ENCODE data around the gene CIP2A. TPM values are rescaled to one million over a fixed set of nuclear protein-coding genes. Genes with fewer than 3 reads are reported as not detected.
A peak's percentile ranks its signal among the peaks of the same experiment; 100 is the strongest.

Gene CIP2A
- total RNA-seq, 2 experiments from 2014 or later: 42.5 to 44.9 TPM

DNA sequence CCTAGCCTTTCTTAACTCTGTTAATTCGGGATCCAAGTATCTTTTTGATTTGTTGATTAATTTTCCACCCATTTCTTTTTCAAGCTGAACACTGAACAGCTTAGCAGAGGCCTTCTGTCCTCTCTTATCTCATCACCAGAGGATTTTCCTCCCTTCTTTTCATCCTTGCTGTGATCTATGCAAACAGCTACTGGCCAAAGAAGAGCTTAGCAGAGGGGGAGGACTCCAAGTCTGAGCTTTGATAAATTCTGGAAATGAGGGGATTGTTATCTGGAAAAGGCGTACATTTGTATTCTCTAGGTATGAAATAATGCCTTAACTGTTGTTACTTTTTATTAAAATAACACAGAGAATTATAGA, 13.7 kb upstream of the CIP2A start:
- POLR2A ChIA-PET: interaction anchor here (1.2 to 6.5 kb wide), 2 partner anchors 14 to 25 kb away, joined by 3 to 57 read pairs; partner anchors contain the start of genes CIP2A and DZIP3
- Mint-ChIP-seq H3K36me3 (ENCODE audit: low read depth) (peaks cover 23% of the 10 kb centered on the region), H3K9me3 (peaks cover 9% of the 10 kb centered on the region), H3K27me3 (no peaks in the 10 kb centered on the region), H3K4me1 (ENCODE audit: low read depth) (peaks cover 69% of the 10 kb centered on the region), H3K4me3 (peak overlapping the region; percentile 66), H3K27ac (peak overlapping the region; percentile 90)
- CTCF ChIA-PET: interaction anchor here (1.0 to 3.4 kb wide), 8 partner anchors 9 to 421 kb away, joined by 3 to 21 read pairs (median 4); partner anchors contain the start of genes CIP2A and DZIP3
- intact Hi-C loops (cut with micrococcal nuclease): no loop called here
- DNase-seq (no peak), ATAC-seq (peak; percentile 18)
- TF ChIP-seq, protein P1, sequence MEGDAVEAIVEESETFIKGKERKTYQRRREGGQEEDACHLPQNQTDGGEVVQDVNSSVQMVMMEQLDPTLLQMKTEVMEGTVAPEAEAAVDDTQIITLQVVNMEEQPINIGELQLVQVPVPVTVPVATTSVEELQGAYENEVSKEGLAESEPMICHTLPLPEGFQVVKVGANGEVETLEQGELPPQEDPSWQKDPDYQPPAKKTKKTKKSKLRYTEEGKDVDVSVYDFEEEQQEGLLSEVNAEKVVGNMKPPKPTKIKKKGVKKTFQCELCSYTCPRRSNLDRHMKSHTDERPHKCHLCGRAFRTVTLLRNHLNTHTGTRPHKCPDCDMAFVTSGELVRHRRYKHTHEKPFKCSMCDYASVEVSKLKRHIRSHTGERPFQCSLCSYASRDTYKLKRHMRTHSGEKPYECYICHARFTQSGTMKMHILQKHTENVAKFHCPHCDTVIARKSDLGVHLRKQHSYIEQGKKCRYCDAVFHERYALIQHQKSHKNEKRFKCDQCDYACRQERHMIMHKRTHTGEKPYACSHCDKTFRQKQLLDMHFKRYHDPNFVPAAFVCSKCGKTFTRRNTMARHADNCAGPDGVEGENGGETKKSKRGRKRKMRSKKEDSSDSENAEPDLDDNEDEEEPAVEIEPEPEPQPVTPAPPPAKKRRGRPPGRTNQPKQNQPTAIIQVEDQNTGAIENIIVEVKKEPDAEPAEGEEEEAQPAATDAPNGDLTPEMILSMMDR (IDR thresholded peaks at IDR 0.05): no peak

DNA sequence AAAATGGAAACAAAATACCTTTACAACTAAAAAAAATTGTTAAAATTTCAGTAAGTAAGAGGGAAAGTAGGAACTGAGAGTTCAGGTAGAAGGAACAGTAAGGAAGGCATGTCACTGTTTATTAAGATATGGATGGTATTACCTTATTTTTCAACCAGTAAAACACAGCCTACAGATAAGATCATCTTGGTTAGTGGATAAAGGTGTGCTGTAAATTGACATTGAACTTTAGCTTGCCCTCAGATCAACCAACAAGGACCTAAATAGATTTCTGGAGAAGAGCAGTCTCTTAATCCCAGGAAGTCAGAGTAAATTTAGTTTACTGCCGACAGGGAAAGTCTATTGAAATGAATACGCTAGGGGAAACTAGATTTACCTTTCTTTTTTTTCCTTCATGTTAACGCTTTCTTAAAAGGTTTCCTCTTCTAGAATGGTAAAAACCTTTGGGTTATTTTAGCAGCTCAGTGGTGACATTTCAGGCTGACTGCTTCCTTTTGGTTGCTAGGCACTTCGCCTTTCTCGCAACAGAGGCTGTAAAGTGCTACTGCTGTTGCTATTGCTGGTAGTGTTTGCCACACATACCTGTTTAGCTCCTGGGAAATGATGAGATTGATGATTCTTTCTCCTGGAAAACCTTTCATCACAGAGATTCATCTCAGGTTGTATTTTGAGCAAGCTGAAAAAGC, 13.2 kb upstream of the CIP2A start:
- Mint-ChIP-seq H3K9me3 (peaks cover 9% of the 10 kb centered on the region), H3K36me3 (ENCODE audit: low read depth) (peaks cover 22% of the 10 kb centered on the region), H3K4me3 (peak overlapping the region; percentile 66), H3K27me3 (no peaks in the 10 kb centered on the region), H3K27ac (peak overlapping the region; percentile 90), H3K4me1 (ENCODE audit: low read depth) (peaks cover 69% of the 10 kb centered on the region)
- ChIA-PET CTCF (interaction anchor here (1.0 to 3.4 kb wide), 7 partner anchors 8 to 422 kb away, joined by 4 to 21 read pairs (median 4); partner anchors contain the start of genes CIP2A and DZIP3), POLR2A (interaction anchor here (1.2 to 6.5 kb wide), 2 partner anchors 13 to 25 kb away, joined by 3 to 57 read pairs; partner anchors contain the start of genes CIP2A and DZIP3)
- ATAC-seq: peak; percentile 79
- intact Hi-C loops (cut with micrococcal nuclease): no loop called here
- DNase-seq: peak; percentile 54
- TF ChIP-seq, protein P1 (IDR thresholded peaks at IDR 0.05): no peak

DNA sequence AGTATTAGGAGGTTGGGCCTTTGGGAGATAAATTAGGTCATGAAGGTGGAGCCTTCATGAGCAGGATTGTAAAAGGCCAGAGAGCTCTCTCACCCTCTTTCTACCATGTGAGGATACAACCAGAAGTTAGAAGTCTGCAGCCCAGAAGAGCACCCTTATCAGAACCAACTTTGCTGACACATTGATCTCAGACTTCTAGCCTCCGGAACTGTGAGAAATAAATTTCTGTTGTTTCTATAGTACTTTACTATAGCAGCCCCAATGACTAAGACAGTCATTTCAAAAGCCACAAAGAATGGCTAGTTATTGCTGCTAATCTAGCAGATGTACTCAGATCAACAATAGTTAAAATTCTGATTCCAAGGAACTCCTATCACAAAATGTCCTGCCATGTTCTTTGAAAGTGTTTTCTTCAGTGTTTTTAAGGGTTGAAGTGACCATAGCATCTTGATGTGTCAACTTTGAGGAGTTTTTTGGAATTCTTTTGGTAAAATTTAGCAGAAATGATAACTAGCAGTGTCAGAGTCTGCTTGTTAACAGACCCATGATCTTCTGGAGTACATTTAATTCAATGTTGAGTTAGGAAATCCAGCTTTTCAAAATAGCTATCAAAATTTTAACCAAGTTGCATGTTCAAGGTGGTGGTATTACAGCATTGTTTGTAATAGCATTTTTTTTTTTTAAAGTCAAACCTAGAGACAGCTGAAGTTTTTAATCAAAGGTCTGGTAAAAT, 10.6 kb upstream of the CIP2A start:
- TF ChIP-seq, protein P1 (IDR thresholded peaks at IDR 0.05): no peak
- no peak for DNase-seq
- Mint-ChIP-seq H3K27ac (no peak overlapping the region), H3K27me3 (no peaks in the 10 kb centered on the region), H3K4me1 (ENCODE audit: low read depth) (peaks cover 63% of the 10 kb centered on the region), H3K4me3 (no peak overlapping the region), H3K9me3 (peaks cover 9% of the 10 kb centered on the region), H3K36me3 (ENCODE audit: low read depth) (peaks cover 12% of the 10 kb centered on the region)
- CTCF ChIA-PET: interaction anchor here (0.8 to 2.7 kb wide), 2 partner anchors 10 to 31 kb away, joined by 3 to 20 read pairs; partner anchors contain the start of genes CIP2A and DZIP3
- intact Hi-C loops (cut with micrococcal nuclease): no loop called here
- ATAC-seq: peak; percentile 59
- POLR2A ChIA-PET: interaction anchor here (6.5 kb wide), 1 partner anchor 11 kb away, joined by 57 read pairs; the partner anchor contains the start of genes CIP2A and DZIP3

DNA sequence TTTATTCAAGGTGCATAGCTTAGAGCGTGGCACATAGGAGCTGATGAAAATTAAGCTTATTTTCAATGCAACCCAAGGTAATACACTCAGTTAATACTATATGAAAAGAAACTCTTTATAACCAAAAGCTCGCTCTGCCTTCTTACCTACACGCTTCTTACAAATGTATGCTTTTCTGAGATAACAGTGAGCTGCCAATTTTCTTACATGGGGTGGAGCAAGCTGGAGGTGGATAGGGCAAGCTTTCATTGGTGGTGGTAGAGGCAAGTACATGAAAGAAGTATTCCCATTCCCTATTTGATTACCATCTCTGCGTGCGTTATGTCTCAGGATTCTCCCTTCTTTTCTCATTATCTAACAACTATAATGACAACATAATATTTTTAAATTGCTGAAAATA, 9.1 kb upstream of the CIP2A start:
- no peak for DNase-seq
- Mint-ChIP-seq H3K4me1 (ENCODE audit: low read depth) (peaks cover 53% of the 10 kb centered on the region), H3K27ac (no peak overlapping the region), H3K36me3 (ENCODE audit: low read depth) (peaks cover 10% of the 10 kb centered on the region), H3K4me3 (no peak overlapping the region), H3K9me3 (peaks cover 9% of the 10 kb centered on the region), H3K27me3 (no peaks in the 10 kb centered on the region)
- CTCF ChIA-PET: interaction anchor here (2.7 kb wide), 1 partner anchor 9 kb away, joined by 20 read pairs; the partner anchor contains the start of genes CIP2A and DZIP3
- POLR2A ChIA-PET: interaction anchor here (0.7 to 6.5 kb wide), 3 partner anchors 9 to 216 kb away, joined by 3 to 57 read pairs (median 4); partner anchors contain the start of genes CIP2A and DZIP3
- ATAC-seq: no peak
- TF ChIP-seq, protein P1 (IDR thresholded peaks at IDR 0.05): no peak
- intact Hi-C loops (cut with micrococcal nuclease): no loop called here
